HG03103 (cell line): ENCODE measurements around the gene RNASEH2B.
A peak's percentile ranks its signal among the peaks of the same experiment; 100 is the strongest.

ENCODE experiments used
- ATAC-seq: cut with Tn5 transposase; IDR thresholded peaks from one replicate; pipeline ENCODE4 v1.9.1; 2021; ENCODE audit warnings: low read depth; ENCODE audit not compliant: unreplicated experiment

RNASEH2B gene

GRCh38 chr13:50991579-50992521, 82.3 kb downstream of the RNASEH2B start:
- peak; percentile 85 for ATAC-seq

GRCh38 chr13:50993371-50993770, 83.8 kb downstream of the RNASEH2B start:
- no peak for ATAC-seq

GRCh38 chr13:50993934-50994333, 84.3 kb downstream of the RNASEH2B start:
- no peak for ATAC-seq

- no peak for ATAC-seq
Measured at GRCh38 chr13:50994651-50995050, 85.1 kb downstream of the RNASEH2B start.

- no peak for ATAC-seq
Measured at GRCh38 chr13:50995854-50996253, 86.3 kb downstream of the RNASEH2B start.

GRCh38 chr13:50998326-50998725, 88.7 kb downstream of the RNASEH2B start:
- no peak for ATAC-seq

GRCh38 chr13:50999641-51000040, 90.0 kb downstream of the RNASEH2B start:
- ATAC-seq = no peak

GRCh38 chr13:51000061-51000460, 90.5 kb downstream of the RNASEH2B start:
- ATAC-seq = no peak

- ATAC-seq = no peak
Measured at GRCh38 chr13:51000571-51001260, 91.1 kb downstream of the RNASEH2B start.

GRCh38 chr13:51001335-51001734, 91.7 kb downstream of the RNASEH2B start:
- no peak for ATAC-seq

GRCh38 chr13:51002736-51003135, 93.1 kb downstream of the RNASEH2B start:
- ATAC-seq = no peak

GRCh38 chr13:51003642-51004041, 94.1 kb downstream of the RNASEH2B start:
- ATAC-seq = no peak

- no peak for ATAC-seq
Measured at GRCh38 chr13:51004111-51004865, 94.7 kb downstream of the RNASEH2B start.

GRCh38 chr13:51004918-51005460, 95.4 kb downstream of the RNASEH2B start:
- ATAC-seq = no peak

GRCh38 chr13:51005566-51005965, 96.0 kb downstream of the RNASEH2B start:
- no peak for ATAC-seq
